ENCODE results near the gene LSM12.
"Not testable (repeated sequence)": the region's sequence is repeated elsewhere in the genome, so short reads cannot be mapped to it uniquely, and the experiment has no call there.

DNA sequence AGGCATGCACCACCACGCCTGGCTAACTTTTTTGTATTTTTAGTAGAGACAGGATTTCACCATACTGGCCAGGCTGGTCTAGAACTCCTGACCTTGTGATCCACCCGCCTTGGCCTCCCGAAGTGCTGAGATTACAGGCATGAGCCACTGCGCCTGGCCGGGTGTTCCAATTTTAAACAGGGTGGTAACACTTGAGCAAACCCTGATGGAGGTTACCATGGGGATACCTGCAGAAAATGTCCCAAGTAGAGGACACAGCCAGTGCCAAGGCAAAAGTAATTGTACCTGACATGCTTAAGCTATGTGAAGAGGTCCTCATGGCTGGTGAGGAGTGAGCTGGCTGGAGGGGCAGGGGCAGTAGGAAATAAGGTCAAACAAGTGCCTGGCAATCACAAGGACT, 69.3 kb downstream of the LSM12 start:
- TF ChIP-seq, protein P1, sequence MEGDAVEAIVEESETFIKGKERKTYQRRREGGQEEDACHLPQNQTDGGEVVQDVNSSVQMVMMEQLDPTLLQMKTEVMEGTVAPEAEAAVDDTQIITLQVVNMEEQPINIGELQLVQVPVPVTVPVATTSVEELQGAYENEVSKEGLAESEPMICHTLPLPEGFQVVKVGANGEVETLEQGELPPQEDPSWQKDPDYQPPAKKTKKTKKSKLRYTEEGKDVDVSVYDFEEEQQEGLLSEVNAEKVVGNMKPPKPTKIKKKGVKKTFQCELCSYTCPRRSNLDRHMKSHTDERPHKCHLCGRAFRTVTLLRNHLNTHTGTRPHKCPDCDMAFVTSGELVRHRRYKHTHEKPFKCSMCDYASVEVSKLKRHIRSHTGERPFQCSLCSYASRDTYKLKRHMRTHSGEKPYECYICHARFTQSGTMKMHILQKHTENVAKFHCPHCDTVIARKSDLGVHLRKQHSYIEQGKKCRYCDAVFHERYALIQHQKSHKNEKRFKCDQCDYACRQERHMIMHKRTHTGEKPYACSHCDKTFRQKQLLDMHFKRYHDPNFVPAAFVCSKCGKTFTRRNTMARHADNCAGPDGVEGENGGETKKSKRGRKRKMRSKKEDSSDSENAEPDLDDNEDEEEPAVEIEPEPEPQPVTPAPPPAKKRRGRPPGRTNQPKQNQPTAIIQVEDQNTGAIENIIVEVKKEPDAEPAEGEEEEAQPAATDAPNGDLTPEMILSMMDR (IDR thresholded peaks at IDR 0.05), result not testable (repeated sequence)
- not testable (repeated sequence) for TF ChIP-seq POLR2A (IDR thresholded peaks at IDR 0.05)

All from uterus (tissue), 2 donors.